Fibroblast of the conjunctiva (primary cell): ENCODE measurements around the gene SPON2.

Experiments used
- DNase-seq: peaks from one replicate; pipeline ENCODE4 v3.0.0-alpha.2; 2010; ENCODE audit warnings: low read depth

Gene SPON2

DNA sequence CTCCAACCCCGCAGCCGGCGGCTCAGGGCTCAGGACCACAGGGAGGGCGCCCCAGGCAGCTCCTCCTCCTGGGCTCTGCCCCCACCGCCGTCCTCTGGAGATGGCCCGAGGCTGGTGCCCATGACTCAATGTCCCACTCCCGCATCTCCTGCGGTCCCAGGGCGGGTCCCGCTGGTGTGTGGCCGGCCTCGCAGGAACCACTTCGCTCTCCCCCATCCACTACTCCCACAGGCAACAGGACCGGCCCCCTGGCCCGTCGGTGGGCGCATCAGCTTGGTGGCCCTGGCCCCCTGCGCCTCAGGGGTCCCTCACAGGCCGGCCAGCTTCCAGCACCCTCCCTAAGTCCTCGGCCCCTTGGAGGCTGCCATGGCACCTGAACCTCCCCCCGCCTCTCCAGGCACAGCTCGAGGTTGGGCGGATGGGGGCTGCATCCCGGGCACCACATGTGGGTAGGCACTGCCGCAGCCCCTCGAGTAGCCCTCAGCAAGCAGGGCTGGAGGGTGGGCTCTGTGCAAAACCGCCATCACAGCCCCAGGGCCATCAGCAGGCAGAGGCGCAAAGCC, 22.8 kb upstream of the SPON2 start:
- no peak for DNase-seq

DNA sequence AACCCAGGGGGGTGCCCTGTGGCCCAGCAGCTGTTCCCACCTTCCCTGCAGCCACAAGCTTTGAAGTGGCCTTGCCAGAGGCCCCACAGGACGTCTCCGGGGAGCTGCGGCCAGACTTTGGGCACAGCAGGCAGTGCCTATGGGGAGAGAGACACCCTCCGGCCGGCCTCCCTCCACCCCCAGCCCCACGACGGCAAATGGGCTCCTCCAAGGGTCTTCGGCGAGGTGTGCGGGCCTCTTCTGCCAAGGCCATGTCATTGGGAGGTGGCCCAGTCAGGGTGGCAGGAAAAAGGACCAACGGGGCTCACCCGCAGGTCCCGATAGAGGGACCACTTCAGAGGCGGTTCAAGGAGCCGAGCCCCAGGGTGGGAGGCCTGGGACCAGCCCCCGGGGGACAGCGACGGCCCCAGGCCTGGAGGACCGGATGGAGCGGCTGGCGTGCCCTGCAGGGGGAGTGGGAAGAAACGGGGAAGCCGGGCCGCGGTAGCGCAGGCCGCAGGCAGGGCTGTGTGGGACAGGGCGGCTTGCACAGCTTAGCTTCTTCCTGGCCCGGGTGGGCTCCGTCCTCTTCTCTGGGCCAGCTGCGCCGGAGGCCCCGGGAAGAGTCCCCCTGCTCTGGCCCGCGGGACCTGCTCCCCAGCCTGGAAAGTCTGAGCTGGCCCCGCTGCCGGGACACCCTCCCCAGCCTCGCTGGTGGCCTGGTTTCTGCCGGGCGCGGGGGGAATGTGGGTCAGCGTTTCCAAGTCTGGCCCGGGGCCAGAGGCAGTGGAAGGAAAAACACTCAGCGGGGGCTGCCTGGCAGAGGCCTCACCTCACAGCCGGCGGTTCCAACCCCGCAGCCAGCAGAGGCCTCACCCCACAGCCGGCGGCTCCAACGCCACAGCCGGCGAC, 21.9 kb upstream of the SPON2 start:
- DNase-seq, result no peak

DNA sequence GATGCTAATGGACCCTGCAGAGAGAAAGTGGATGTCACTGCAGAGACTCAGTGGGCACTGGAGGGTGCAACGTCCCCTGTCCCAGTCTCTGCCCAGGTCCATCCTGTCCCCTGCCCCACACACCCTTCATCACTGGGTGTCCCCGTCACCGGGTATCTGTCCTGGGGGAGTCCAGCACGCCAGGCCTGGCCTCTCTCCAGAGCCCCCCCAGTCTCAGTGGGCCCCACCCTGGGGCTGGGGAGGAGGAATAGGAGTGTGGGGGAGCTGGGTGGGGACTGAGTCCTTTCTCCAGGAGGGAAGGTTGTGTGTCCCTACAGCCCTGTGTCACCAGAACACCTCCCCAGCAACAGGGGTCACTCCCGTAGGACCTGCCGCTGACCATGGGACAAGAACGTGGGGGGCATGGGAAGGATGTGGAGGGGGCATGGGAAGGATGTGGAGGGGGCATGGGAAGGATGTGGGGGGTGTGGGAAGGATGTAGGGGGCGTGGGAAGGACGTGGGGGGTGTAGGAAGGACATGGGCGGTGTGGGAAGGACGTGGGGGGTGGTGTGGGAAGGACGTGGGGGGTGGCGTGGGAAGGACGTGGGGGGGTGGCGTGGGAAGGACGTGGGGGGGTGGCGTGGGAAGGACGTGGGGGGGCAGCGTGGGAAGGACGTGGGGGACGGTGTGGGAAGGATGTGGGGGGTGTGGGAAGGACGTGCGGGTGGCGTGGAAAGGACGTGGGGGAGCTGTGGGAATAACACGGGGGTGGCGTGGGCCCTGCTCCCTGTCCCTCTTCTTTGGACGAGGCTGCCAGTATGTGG, 21.0 kb upstream of the SPON2 start:
- no peak for DNase-seq

DNA sequence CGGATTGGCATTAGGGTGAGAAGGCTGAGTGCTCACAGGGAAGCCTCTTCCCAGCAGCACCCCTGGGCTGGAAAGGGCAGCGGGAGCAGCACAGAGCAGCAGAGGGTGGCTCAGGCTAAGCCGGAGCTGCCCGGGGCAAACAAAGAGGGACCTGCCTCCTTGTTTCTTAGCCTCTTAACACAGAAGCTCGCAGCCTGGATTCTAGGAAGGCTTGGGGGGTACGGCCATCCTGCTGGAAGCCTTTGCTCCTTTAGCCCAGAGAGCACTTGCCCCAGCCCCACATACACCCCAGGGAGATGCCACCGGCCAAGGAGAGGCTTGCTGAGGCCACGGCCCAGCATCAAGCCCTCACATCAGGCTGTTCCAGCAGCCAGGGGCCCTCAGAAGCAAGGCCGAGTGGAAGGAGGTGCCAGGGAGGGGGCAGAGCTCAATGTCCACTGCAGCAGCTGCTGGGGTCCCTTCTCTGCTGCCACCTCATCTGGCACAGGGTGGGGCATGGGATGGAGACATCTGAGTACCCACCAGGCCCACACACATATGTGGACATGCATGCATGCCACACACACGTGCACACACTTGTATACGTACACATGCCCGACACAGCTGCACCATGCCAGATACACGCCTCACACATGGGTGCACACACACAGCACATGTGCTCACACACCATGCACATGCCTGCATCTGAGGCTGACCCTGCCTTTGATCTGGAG, 20.3 kb upstream of the SPON2 start:
- no peak for DNase-seq

DNA sequence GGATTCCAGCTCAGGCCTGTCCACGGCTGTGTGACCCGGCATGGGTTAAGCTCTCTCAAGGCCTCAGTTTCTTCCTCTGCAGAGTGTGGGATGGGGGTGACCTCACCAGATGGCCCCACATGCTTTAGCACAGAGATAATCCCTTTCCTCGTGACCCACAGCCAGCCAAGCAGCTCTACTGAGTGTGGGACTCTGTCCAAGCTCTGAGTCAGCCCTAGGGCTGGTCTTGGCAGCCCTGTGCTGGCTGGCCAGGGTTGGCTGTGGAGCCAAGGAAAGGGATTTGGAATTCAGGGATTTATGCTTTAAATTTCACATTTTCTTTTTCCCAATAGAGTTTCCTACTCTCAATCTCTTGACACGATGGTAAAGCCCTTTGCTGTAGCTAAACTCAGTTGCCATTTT, 19.7 kb upstream of the SPON2 start:
- peak; percentile 96 for DNase-seq

DNA sequence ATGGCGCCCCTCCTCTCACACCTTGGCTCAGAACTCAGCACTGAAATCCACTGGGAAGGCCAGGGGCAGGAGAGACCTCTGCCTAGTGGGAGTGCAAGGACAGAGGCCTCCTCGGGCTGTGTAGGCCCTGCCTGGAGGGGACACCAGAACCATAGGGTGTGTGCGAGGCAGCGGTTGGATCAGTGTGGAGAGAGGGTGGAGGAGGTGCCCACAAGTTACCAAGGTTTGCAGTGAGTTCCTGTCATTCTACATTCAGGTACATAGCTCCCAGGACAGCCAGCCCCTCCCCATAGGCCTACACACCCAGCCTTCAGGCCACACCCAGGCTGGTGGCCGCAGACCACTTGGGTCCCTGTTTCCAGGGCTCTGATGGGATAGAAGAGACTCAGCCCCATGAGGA, 19.2 kb upstream of the SPON2 start:
- no peak for DNase-seq

DNA sequence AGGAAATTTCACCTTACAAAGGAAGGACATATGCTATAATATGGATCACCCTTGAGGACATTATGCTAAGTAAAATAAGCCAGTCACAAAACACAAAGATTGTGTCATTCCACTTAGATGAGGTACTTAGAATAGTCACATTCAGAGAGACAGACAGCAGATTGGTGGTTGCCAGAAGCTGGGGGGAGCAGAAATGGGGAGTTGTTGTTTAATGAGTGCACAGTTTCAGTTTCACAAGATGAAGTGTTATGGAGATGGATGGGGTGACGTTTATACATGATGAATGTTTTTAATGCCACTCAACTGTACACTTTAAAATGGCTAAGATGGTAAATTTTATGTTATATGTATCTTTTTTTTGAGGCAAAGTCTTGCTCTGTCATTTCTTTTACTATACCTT, 14.8 kb upstream of the SPON2 start:
- no peak for DNase-seq

DNA sequence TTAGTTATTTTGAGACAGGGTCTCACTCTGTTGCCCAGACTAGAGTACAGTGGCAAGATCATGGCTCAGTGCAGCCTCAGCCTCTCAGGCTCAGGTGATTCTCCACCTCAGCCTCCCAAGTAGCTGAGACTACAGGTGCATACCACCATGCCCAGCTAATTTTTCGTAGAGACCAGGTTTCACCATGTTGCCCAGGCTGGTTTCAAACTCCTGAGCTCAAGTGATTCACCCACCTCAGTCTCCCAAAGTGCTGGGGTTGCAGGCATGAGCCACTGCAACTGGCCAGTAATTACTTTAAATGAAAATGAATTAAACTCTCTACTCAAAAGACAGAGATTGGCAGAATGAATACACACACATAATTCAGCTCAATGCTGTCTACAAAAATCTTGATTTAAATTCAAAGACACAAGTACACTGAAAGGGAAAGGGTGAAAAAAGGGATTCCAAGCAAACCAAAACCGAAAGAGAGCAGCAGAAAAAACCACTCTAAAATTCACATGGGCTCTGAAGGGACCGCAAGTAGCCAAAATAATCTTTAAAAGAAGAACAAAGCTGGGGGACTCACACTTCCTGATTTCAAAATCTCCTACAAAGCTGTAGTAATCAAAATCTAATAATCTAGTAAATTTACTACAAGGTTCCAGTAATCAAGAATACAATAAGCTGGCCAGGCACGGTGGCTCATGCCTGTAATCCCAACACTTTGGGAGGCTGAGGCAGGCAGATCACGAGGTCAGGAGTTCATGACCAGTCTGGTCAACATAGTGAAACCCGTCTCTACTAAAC, 11.8 kb upstream of the SPON2 start:
- no peak for DNase-seq

DNA sequence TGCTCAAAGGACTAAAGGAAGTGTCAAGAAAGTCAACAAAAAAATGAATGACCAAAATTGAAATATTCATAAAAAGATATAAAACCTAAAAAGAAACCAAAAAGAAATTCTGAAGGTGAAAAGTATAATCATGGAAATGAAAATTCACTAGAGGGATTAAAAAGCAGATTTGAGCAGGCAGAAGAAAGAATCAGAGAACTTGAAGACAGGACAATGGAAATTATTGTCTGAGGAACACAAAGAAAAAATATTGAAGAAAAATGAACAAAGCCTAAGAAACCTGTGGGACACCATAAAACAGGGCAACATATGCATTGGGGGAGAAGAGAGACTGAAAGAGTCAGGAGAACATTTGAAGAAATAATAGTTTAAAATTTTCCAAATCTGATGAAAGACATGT, 9.9 kb upstream of the SPON2 start:
- DNase-seq, result no peak

DNA sequence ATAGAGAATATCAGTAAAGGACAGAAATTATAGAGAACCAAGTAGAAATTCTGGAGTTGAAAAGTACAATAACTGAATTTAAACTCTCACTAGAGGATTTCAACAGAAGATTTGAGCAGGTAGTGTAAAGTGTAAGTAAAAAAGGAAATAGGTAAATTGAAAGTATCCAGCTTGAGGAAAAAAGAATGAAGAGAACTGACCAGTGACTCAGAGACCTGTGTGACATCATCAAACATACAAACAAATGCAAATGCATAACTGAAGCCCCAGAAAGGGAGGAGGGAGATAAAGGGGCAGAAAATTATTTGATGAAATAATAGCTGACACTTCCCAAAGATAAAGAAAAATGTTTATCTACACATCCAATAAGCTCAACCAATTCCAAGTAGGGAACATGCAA, 8.3 kb upstream of the SPON2 start:
- DNase-seq, result no peak

DNA sequence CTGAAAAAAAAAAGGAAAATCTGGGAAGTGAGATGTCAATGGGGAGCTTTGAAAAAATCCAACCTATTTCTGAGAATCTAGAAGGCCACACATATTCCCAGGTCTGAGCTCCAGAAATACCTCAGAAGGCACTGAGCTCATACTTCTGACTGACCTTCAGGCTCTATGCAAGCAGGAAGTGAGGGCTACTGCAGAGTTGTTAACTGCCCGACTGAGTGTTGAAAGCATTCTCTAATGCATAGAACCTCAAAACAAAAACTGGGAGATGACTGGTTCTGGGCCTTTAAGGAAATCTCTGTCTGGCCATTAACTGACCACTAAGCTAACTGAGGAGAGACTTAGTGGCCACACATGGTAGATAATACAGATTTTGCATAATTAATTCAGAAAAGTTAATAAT, 7.6 kb upstream of the SPON2 start:
- no peak for DNase-seq

DNA sequence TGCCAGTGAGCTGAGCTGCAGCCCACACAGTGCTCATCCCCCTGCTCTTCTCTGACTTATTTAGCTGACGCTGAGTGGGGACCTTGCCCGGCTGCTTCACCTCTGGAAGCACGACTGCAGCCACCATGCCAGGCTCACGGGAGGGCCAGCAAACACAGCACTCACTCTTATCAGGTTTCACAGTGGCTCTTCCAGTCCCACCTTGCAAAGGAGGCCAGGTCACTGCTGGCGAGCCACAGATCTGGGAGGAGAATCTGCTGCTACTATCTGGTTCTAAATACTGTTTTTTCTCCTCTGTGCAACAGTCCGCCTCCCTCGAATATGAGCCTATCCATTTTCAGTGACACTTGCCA, 6.7 kb upstream of the SPON2 start:
- DNase-seq, result no peak

DNA sequence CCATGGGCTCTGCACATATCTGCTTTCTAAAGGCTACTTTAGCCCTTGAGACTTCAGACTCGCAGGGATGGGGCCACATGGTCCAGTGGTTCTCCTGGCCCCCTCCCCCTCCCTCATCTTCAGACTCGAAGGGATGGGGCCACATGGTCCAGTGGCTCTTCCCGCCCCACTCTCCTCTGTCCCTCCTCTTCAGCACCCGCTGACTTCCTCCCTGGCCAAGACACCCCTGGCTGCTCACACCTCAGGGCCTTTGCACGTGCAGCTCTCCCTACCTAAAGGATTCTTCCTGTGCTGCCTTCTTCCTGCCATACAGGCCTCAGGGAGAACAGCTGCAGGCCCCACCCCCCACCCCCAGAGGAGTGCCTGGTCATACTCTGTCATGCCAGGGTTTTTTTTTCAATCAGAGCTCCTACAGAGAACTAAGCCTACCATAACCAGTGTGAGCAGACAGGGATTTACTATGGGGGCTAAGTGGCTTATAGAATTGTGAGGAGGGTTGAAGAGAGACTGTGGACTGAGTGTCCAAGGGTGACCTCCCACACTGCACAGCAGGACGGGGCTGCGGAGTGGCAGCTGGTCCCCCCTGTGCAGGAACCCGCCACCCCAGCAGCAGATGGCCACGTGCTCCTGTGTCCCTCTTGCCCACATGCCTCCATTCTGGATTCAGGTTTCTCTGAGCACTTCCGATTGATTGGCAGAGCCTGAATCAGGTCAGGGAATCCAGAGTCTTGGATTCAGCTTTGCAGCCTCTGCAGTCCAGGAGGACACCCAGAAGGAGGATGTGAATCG, 6.1 kb upstream of the SPON2 start:
- no peak for DNase-seq

DNA sequence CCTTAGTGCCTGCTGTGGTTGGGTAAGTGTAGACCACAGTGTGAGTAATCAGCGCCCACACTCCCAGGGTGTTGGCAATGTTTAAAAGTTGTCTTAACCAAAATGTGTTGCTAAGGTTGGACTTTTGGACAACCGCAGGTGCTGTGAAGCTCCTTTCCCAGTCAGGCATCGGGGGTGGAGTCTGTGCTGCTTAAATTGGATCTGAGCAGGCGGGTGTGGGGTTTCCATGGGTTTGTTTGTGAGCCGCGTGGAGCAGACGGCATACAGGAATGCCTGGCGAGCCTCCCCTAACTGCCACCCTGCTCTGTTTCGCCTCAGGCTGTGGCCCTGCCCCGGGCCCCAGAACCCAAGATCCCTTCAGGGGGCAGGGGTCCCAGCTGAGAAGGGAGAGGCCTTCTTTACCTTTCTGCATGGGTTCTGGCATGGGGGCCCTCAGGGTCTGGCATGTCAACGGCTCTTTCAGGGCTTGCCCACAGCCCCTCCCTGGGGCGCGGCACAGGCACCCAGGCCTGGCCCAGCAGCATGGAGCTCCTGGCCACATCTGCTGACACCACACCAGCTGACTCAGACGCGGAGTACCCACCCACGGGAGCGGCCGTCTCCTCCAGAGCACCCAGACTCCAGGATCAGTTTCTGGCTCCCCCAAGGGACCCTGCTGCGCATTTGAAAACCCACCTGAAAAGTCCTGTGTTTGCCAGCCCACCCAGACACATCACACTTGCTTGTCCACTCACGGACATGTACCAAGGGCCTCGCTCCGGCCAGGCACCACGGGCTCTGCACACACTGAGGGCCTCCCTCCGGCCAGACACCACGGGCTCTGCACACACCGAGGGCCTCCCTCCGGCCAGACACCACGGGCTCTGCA, 5.1 kb upstream of the SPON2 start:
- DNase-seq, result no peak

DNA sequence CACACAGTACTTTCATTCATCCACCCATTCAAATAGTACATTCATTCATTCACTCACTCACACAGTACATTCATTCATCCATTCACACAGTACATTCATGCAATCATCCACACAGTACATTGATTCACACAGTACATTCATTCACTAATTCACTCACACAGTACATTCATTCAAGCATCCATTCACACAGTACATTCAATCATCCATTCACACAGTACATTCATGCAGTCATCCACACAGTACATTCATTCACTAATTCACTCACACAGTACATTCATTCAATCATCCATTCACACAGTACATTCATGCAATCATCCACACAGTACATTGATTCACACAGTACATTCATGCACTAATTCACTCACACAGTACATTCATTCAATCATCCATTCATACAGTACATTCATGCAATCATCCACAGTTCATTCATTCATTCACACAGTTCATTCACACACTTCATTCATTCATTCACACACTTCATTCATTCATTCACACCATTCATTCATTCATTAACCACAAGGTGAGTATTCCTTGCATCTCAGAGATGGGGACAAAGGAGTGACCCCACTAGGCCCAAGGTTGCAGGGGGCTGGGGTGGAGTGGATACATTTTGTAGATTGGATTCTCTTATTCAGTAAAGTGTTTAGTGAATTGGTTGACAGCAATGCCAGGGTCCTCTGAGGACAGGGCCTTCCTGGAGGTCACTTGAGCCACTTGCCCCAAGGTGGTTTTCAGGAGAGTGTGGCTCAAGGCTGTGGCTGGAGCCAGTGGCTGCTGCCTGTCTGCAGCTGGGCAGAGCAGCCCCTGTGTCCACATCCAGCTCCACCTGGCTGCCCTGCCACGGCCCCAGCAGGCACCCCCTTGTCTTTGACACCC, 4.3 kb upstream of the SPON2 start:
- no peak for DNase-seq

DNA sequence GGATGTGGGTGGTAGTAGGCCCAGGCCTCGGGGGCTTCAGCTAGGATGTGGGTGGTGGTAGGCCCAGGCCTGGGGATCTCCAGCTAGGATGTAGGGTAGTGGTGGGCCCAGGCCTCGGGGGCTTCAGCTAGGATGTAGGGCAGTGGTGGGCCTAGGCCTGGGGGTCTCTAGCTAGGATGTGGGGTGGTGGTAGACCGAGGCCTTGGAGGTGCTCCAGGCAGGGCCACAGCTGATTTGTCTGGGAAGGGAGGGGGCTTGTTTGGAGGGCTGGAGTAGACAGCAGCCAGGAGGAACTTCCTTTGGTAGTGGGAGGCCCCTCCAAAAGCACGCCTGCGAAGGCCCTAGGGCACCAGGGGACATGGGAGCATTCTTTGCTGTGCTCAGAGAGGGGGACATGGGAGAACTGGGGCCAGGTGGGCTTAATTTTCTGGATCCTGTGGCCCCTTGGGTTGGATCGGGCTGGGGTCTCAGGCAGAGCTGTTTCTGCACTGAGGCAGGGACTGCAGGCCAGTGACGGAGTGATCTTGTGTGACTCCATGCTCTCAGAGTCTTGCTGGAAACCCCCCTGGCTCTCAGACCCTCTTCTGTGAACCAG, 3.3 kb upstream of the SPON2 start:
- no peak for DNase-seq

DNA sequence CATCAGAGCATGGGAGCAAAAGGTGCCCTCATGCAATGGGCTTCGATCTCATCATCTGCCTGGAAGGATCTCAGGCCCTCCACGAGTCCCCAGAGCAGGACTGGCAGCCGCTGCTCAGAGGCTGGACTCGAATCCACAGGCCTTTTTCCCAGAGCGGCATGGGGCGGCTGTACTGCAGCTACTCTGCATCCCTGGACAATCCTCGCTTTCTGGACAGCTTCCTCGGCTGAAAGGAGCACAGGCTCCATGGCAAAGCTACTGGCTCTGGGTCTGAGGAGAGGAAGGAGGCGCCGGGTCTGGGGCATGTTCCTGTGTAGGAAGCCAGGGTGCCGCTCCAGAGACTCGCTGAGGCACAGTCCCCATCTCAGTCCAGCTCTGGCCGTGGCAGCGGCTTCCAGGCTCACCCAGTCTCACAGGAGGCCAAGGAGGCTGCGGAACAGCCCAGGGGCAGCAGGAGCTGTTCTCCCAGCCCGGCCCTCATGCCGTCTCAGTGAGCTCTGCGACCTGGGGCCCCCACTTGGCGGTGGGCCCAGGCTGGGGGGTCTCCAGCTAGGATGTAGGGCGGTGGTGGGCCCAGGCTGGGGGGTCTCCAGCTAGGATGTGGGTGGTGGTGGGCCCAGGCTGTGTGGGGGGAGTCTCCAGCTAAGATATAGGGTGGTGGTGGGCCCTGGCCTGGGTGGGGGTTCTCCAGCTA, 2.7 kb upstream of the SPON2 start:
- DNase-seq, result no peak
